ENCODE data around the gene CEP112. TPM values are rescaled to one million over a fixed set of nuclear protein-coding genes. Genes with fewer than 3 reads are reported as not detected.
A peak's percentile ranks its signal among the peaks of the same experiment; 100 is the strongest.

The CEP112 gene
- total RNA-seq, 6 donors from 2014 or later, result 14.3 to 70.2 (median 31.0) TPM

GRCh38 chr17:65599650-65600049, 592.3 kb downstream of the CEP112 start:
- no peak for ATAC-seq (ENCODE audit: low FRiP score in 2 of 2)
- no peaks in the 10 kb centered on the region for H3K27me3 ChIP-seq
- TF ChIP-seq POLR2A (IDR thresholded peaks at IDR 0.05) (no peak), EP300 (IDR thresholded peaks at IDR 0.05) (no peak), CTCF (IDR thresholded peaks at IDR 0.05) (no peak)
- peaks cover 0 to 5% (median 2%) of the 10 kb centered on the region in 4 donors for H3K4me1 ChIP-seq
- DNase-seq, result no peak
- H3K9me3 ChIP-seq, result no peaks in the 10 kb centered on the region
- no peak overlapping the region for H3K4me3 ChIP-seq
- whole genome bisulfite sequencing, 2 donors, result 72 to 84% methylated on average over 5 of the region's 5 CpGs
- H3K36me3 ChIP-seq, result no peaks in the 10 kb centered on the region
- no peak overlapping the region for H3K27ac ChIP-seq

- no peak for ATAC-seq (ENCODE audit: low FRiP score in 2 of 2)
- Histone ChIP-seq H3K4me3 (no peak overlapping the region), H3K4me1 (peaks cover 0 to 13% (median 5%) of the 10 kb centered on the region in 4 donors), H3K36me3 (no peaks in the 10 kb centered on the region), H3K9me3 (no peaks in the 10 kb centered on the region), H3K27ac (no peak overlapping the region), H3K27me3 (no peaks in the 10 kb centered on the region)
- WGBS, 2 donors, result 93 to 100% methylated on average over 1 of the region's 1 CpG
- DNase-seq, result no peak
- TF ChIP-seq POLR2AphosphoS5 (IDR thresholded peaks at IDR 0.05), result no peak
- no peak for TF ChIP-seq CTCF (IDR thresholded peaks at IDR 0.05)
- TF ChIP-seq POLR2A (IDR thresholded peaks at IDR 0.05), result no peak
- no peak for TF ChIP-seq EP300 (IDR thresholded peaks at IDR 0.05)
These were observed 593.2 kb downstream of the CEP112 start for GRCh38 chr17:65598746-65599145.

GRCh38 chr17:65595071-65595656, 596.8 kb downstream of the CEP112 start:
- no peak overlapping the region for H3K27ac ChIP-seq
- no peaks in the 10 kb centered on the region for H3K36me3 ChIP-seq
- no peaks in the 10 kb centered on the region for H3K27me3 ChIP-seq
- ATAC-seq (ENCODE audit: low FRiP score in 2 of 2) (no peak), DNase-seq (no peak)
- peaks cover 0 to 14% (median 5%) of the 10 kb centered on the region in 4 donors for H3K4me1 ChIP-seq
- H3K4me3 ChIP-seq, result no peak overlapping the region
- no peak for TF ChIP-seq EP300 (IDR thresholded peaks at IDR 0.05)
- TF ChIP-seq POLR2AphosphoS5 (IDR thresholded peaks at IDR 0.05), result no peak
- no peak for TF ChIP-seq POLR2A (IDR thresholded peaks at IDR 0.05)
- no peak for TF ChIP-seq CTCF (IDR thresholded peaks at IDR 0.05)
- WGBS, 2 donors, result 53 to 64% methylated on average over 4 of the region's 4 CpGs
- H3K9me3 ChIP-seq, result no peaks in the 10 kb centered on the region

- Histone ChIP-seq H3K4me3 (peak overlapping the region in 1 of 4 donors; percentile 17), H3K27me3 (no peaks in the 10 kb centered on the region), H3K4me1 (peaks cover 0 to 14% (median 6%) of the 10 kb centered on the region in 4 donors), H3K36me3 (no peaks in the 10 kb centered on the region), H3K27ac (peak overlapping the region in 1 of 4 donors; percentile 1), H3K9me3 (no peaks in the 10 kb centered on the region)
- ATAC-seq (ENCODE audit: low FRiP score in 2 of 2) (no peak), DNase-seq (peak in 1 of 2 donors; percentile 62)
- 32 to 40% methylated on average over 17 to 18 of the region's 18 CpGs for WGBS, 2 donors
- TF ChIP-seq EP300 (IDR thresholded peaks at IDR 0.05) (no peak), POLR2A (IDR thresholded peaks at IDR 0.05) (no peak), POLR2AphosphoS5 (IDR thresholded peaks at IDR 0.05) (no peak), CTCF (IDR thresholded peaks at IDR 0.05) (no peak)
These were observed 597.8 kb downstream of the CEP112 start for GRCh38 chr17:65593855-65594845.
